HCT116 (cell line): ENCODE measurements around the gene HOXA1.

Experiments used
- CTCF ChIP-seq, 3 experiments: fragments of 200-600 bp in 1 of 3; sonication (generic) in 1 of 3; IDR thresholded peaks in 2 of 3; conservative IDR thresholded peaks in 1 of 3; 2 replicates each; pipeline ENCODE4 v1.5.1; 2012 to 2017; ENCODE audit warnings: low read depth in 2 of 3, low read length in 2 of 3, antibody characterized with exemption in 1 of 3, borderline replicate concordance in 1 of 3, control low read depth in 1 of 3, mild to moderate bottlenecking in 1 of 3, mixed read lengths in 1 of 3, mixed run types in 1 of 3, moderate library complexity in 1 of 3; ENCODE audit not compliant: insufficient read depth in 1 of 3
- EGR1 ChIP-seq: IDR thresholded peaks from 2 replicates; pipeline ENCODE4 v1.6.1; 2012; ENCODE audit warnings: low read depth
- EZH2phosphoT487 ChIP-seq: fragments of 200-600 bp; IDR thresholded peaks from 2 replicates; pipeline ENCODE4 v1.6.1; 2018; ENCODE audit warnings: antibody characterized with exemption, borderline replicate concordance
- MAX ChIP-seq: IDR thresholded peaks from 2 replicates; pipeline ENCODE4 v1.6.1; 2012
- POLR2A ChIP-seq: IDR thresholded peaks from 2 replicates; pipeline ENCODE4 v1.7.0; 2011; ENCODE audit warnings: borderline replicate concordance; ENCODE audit not compliant: insufficient read depth, insufficient read length; ENCODE audit errors: extremely low read depth
- POLR2AphosphoS5 ChIP-seq: IDR thresholded peaks from 2 replicates; pipeline ENCODE4 v1.6.1; 2011; ENCODE audit warnings: mild to moderate bottlenecking, low read depth, low read length, moderate library complexity
- REST ChIP-seq: IDR thresholded peaks from 2 replicates; pipeline ENCODE4 v1.6.1; 2012; ENCODE audit warnings: low read depth
- SIN3A ChIP-seq: IDR thresholded peaks from 2 replicates; pipeline ENCODE4 v1.6.1; 2012; ENCODE audit warnings: low read depth
- YY1 ChIP-seq: IDR thresholded peaks from 2 replicates; pipeline ENCODE4 v1.6.1; 2011; ENCODE audit warnings: low read length, low read depth, moderate library complexity, mild to moderate bottlenecking; ENCODE audit not compliant: insufficient replicate concordance; ENCODE audit errors: extremely low read depth
- ZBTB33 ChIP-seq: IDR thresholded peaks from 2 replicates; pipeline ENCODE4 v1.6.1; 2011; ENCODE audit warnings: mild to moderate bottlenecking, low read length, moderate library complexity; ENCODE audit not compliant: insufficient replicate concordance; ENCODE audit errors: extremely low read depth

- TF ChIP-seq EGR1 (no peak), MAX (no peak), POLR2A (no peak), SIN3A (no peak), CTCF (IDR thresholded peaks at IDR 0.05 in 2 of 3, conservative IDR thresholded peaks at IDR 0.05 in 1 of 3; ENCODE audit: borderline replicate concordance in 1 of 3, insufficient read depth in 1 of 3, low read depth in 2 of 3, low read length in 2 of 3) (no peak), EZH2phosphoT487 (no peak), POLR2AphosphoS5 (no peak), YY1 (no peak), ZBTB33 (no peak), REST (no peak)
Measured at GRCh38 chr7:27083646-27084045, 12.2 kb downstream of the HOXA1 start.
